ENCODE results near the gene NT5M. TPM values are rescaled to one million over a fixed set of nuclear protein-coding genes. Genes with fewer than 3 reads are reported as not detected.

NT5M gene
- total RNA-seq, 4 donors from 2014 or later: 3.7 to 15.7 (median 8.0) TPM

DNA sequence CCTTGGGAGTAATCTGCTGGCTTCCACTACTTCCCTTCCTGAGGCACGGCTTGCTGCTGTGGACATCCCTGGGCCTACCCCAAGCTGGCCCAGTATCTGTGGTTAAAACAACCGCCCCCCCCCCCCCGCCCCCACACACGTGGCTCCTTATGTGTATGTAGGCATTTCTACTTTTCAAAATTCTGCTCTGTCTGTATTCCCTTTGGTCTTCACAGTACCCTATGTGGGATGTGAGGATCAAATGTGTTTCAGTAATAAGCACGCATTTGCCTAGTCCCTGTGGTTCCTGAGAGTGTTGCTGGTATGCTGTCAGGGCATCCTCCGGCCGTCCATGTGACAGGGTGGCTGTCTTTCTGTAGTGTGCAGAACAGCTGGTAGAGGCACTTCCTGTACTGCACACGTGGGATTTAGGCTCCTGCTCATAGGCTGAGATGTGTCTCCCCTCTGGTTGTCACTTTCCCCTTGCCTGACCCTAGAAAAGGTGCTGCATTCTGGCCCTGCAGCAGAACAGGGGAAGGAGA, 2.2 kb downstream of the NT5M start:
- peaks cover 9 to 11% of the 10 kb centered on the region in 2 donors for H3K4me1 ChIP-seq
- no peak for TF ChIP-seq POLR2A (IDR thresholded peaks at IDR 0.05)
- no peak for TF ChIP-seq CTCF (IDR thresholded peaks at IDR 0.05 in 4 of 5, conservative IDR thresholded peaks at IDR 0.05 in 1 of 5)
- H3K27me3 ChIP-seq: peaks cover 7 to 9% (median 8%) of the 10 kb centered on the region in 3 donors
- no peak for ATAC-seq
- no peaks in the 10 kb centered on the region for H3K9me3 ChIP-seq
- H3K27ac ChIP-seq: no peak overlapping the region
- in situ Hi-C loops (cut with MboI; ENCODE audit: low sequenced_read_pairs in 4 of 4): no loop called here
- DNase-seq: no peak
- H3K36me3 ChIP-seq: no peaks in the 10 kb centered on the region
- no peak overlapping the region for H3K4me3 ChIP-seq
- intact Hi-C loops (cut with DNase I; ENCODE audit: low total_unique reads): no loop called here

- in situ Hi-C loops (cut with MboI; ENCODE audit: low sequenced_read_pairs in 4 of 4): no loop called here
- Histone ChIP-seq H3K27me3 (no peaks in the 10 kb centered on the region), H3K9me3 (no peaks in the 10 kb centered on the region), H3K4me1 (no peaks in the 10 kb centered on the region), H3K27ac (no peak overlapping the region), H3K4me3 (no peak overlapping the region), H3K36me3 (no peaks in the 10 kb centered on the region)
- no peak for DNase-seq
- ATAC-seq: no peak
- intact Hi-C loops (cut with DNase I; ENCODE audit: low total_unique reads): no loop called here
- TF ChIP-seq CTCF (IDR thresholded peaks at IDR 0.05 in 4 of 5, conservative IDR thresholded peaks at IDR 0.05 in 1 of 5) (no peak), POLR2A (IDR thresholded peaks at IDR 0.05) (no peak)
These were observed 6.2 kb downstream of the NT5M start for GRCh38 chr17:17309356-17309755.

DNA sequence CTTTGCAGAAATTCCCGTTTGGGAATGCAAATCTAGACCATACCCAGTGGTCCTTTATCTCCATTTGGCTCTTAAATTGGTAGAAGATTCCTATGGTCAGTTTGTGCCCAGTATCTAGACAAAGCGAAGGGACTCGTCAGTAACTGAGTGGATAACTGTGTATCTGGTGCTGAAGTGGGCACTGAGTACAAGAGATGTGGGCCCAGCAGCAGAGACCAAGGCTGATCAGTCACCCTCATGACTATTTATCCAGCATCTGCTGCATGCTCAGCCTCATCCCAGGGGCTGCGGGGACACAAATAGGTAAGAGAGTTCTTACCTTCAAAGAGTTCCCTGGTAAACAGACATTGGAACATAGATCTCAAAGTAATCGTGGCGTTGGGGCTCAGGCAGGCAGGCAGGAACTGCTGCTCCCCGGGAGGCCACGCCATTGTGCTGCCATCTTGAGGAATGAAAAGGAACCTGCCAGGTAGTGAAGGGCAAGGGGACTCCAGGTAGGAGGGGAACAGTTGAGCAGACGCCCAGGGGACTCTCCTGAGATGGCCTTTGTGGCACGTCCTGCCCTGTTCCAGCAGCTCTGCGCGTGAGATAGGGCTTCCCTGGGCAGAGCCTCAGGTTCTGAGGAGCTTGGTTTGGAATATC, 10.3 kb downstream of the NT5M start:
- intact Hi-C loops (cut with DNase I; ENCODE audit: low total_unique reads): loop anchor here (5.0 kb wide), 1 partner anchor 311 kb away; no protein-coding TSS in a partner anchor

DNA sequence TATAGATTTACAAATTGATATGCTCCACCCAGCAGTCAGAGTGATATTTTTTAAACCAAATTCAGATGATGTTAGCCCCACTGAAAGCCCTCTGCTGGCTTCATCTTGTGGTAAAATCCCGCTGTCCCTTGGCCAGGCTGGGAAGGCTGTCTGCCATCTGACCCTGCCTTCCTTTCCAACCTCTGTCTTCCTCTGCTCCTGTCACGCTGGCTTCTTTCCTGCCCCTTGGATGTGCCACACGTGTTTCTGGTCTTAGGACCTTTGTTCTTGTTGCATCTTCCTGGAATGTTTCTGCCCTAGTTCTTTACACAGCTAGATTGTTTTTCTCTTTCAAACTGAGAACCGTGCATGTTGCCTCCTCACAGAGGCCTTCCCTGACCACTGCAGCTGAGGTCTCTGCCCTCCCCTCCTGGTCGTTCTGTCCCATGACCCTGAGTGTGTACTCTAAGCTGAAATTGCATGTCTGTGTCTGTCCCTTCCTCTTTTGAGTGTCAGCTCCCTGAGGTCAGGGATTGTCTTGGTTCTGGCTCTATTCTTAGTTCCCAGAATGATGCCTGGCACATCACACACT, 11.4 kb downstream of the NT5M start:
- TF ChIP-seq POLR2A (IDR thresholded peaks at IDR 0.05) (no peak), CTCF (IDR thresholded peaks at IDR 0.05 in 4 of 5, conservative IDR thresholded peaks at IDR 0.05 in 1 of 5) (no peak)
- DNase-seq (no peak), ATAC-seq (no peak)
- Histone ChIP-seq H3K36me3 (no peaks in the 10 kb centered on the region), H3K4me3 (no peak overlapping the region), H3K27me3 (no peaks in the 10 kb centered on the region), H3K4me1 (no peaks in the 10 kb centered on the region), H3K27ac (no peak overlapping the region), H3K9me3 (no peaks in the 10 kb centered on the region)
- intact Hi-C loops (cut with DNase I; ENCODE audit: low total_unique reads) (loop anchor here (5.0 kb wide), 1 partner anchor 312 kb away; no protein-coding TSS in a partner anchor), in situ Hi-C loops (cut with MboI; ENCODE audit: low sequenced_read_pairs in 4 of 4) (no loop called here)

More for the DNA sequence above, 10.3 kb downstream of the NT5M start:
- Histone ChIP-seq H3K27ac (no peak overlapping the region), H3K36me3 (no peaks in the 10 kb centered on the region), H3K4me3 (no peak overlapping the region), H3K9me3 (no peaks in the 10 kb centered on the region), H3K4me1 (no peaks in the 10 kb centered on the region), H3K27me3 (no peaks in the 10 kb centered on the region)
- in situ Hi-C loops (cut with MboI; ENCODE audit: low sequenced_read_pairs in 4 of 4): no loop called here
- DNase-seq (no peak), ATAC-seq (no peak)
- TF ChIP-seq CTCF (IDR thresholded peaks at IDR 0.05 in 4 of 5, conservative IDR thresholded peaks at IDR 0.05 in 1 of 5): peak in 3 of 5 experiments; percentile 28 to 57 (median 46)
- no peak for TF ChIP-seq POLR2A (IDR thresholded peaks at IDR 0.05)

Measured in gastrocnemius medialis (tissue), 4 donors.